ENCODE results near the gene CDKAL1.

Gene CDKAL1

DNA sequence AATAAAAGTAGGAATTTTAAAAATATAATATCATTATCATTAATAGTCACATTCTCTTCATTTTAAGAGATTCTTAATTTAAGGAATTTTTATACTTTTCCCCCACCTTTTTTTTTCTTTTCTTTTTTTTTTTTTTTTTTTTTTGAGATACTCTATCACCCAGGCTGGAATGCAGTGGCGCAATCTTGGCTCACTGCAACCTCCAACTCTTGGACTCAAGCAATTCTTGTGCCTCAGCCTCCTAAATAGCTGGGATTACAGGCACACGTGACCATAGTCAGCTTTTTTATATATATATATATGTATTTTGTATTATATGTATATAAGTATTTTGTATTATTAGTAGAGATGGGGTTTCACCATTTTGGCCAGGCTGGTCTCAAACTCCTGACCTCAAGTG, 457.7 kb downstream of the CDKAL1 start:
- FAIRE-seq = no peak

DNA sequence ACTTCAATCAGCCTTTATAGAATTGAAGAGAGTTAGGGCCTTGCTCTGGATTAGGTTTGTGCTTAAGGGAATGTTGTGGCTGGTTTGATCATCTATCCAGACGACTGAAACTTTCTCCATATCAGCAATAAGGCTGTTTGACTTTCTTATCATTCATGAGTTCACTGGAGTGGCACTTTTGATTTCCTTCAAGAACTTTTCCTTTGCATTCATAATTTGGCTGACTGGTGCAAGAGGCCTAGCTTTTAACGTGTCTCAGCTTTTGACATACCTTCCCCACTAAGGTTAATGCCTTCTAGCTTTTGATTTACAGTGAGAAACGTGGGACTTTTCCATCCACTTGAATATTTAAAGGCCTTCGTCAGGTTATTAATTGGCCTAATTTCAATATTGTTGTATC, 461.8 kb downstream of the CDKAL1 start:
- FAIRE-seq = no peak

DNA sequence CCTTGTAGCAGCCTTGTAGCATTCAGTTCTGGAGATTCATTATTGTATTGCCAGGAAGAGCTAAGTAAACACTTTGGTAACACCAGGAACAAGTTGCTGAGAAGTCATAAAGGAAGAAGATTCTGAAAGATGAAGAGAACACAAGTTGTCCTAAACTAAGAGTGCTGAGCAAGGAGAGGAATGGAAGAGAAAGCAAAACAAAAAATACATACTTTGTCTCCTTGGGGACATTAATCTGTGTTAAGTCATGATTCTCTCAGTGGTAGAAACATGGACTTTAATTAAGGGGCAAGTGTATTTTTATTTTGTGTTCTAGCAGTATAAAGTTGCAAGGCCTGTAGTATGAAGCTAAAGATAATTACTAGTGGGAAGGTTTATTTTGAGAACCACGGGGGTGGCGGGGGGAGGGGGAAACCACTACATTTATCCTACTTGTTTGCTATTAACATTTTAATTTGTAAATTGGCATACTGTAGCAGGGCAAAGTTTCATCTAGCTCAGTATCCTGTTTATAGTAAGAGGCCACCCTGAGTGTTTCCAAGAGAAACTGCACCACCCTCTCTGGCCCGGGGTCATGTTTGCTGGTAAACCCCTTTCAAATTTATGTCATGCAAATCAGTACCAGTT, 463.0 kb downstream of the CDKAL1 start:
- FAIRE-seq = no peak

DNA sequence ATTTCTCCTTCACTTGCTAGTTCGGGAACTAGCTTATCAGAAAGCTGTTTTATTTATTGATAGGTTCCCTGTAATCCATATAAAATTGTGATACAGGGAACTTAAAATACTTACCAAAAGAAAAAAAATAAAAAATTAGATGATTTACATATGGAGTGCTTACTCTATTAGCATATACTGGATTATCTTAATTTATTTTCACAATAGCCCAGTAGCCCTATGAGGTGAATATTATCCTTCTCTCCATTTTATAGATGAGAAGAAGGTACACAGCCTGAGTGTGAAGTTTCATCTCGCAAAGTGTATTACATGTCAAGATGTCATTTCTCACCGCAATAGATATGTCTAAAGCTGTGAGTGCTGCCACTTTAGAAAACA, 463.5 kb downstream of the CDKAL1 start:
- FAIRE-seq = no peak

DNA sequence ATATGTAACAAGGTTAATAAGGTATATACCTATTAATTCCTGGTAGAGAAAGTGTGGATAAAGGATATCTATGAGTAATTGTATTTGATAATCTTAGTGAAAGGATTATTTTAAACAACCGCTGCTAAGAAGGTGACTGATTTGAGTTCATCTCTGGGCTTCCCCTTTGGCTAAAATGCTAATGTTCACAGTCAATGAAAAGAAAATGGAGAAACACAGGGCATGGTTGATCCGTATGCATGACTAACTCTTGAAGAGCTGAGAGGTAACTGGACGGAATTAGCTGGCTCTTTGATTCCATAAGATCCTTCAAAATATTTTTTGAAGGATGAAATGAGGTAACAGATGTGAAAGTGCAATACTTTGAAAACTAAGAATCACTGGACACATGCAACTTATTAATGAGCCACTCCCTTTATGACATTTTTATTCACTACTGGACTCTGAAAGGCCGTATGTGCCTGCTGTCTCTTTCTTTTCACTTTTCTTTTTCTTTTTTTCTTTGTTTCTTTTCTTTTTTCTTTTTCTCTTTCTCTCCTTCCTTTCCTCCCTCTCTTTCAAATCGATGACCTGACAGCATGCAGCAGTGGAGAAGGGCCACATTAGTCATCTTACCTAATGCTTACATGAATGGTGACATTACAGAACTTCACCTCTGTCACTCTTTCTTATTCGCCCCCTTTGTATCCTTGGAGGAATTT, 464.6 kb downstream of the CDKAL1 start:
- no peak for FAIRE-seq

DNA sequence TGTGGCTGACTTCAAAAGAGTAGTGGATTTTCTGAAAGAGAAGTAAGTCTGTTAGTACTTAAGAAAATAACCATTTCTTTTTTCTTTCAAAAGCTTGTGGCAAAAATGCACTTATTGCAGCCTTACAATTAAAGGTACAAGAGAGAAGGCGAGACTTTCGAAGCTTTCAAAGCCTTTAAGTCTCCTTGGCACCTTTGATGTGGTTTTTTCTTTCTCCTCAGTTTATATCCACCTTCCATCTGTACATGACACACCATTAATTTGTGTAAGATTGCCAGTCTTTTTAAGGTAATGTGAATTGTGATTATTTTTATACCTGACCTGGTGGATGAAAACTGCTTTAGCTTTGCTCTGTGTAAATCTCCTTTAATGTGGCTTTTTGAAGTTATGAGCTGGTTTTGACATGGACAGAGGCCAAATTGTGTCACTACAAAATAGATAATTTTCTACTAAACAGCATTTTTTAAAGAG, 466.1 kb downstream of the CDKAL1 start:
- FAIRE-seq = no peak

DNA sequence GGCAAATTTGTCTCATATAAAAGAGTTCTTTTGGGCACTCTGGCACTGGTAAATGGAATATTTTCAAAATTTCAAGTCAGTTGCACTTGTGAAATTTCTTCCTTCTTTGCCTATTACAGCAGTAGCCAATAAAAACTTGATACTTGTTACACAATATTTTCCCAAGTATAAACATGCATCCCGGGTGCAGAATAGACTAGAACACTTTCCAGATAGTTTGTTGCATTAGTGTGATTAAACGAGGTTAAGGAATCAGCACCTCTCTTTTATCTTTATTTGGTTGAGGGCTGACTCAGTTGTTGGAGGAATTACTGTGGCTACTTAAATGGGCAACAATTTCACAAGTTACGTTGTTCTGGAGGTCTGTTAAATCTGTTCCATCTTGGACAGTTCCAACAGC, 467.5 kb downstream of the CDKAL1 start:
- no peak for FAIRE-seq

DNA sequence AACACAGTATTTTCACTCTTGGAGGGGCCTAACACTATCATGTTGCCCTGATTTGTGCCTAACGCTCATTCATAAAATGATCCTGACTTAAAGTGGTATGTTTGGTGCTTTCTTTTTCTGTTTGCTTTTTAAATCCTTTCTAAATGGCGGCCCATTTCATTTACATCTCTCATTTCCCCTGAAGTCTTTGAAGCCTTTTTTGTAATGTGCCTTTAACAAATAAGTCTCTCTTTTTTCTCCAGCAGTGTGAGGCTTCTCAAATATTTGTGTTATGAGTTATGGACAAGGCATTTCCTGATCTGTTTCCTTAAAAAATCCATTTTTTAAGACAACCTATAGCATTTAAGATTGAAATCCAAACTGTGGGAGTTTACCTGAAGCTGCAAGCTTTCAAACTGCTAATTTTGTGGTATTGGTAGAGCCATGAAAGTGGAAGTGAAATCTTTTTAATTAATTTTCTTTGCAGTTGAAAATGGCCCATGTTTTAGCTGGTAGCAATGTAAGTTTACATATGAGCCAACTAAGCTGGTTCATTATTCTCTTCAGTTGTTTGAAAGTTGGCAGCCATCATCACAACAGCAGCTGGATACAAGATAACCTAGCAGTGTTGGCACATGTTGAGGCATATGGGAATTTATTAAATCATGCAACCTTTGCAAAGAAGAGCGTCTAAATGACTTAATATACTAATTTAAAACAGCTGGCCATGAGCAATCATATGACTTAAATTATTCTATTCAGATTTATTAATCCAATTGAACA, 469.7 kb downstream of the CDKAL1 start:
- no peak for FAIRE-seq

DNA sequence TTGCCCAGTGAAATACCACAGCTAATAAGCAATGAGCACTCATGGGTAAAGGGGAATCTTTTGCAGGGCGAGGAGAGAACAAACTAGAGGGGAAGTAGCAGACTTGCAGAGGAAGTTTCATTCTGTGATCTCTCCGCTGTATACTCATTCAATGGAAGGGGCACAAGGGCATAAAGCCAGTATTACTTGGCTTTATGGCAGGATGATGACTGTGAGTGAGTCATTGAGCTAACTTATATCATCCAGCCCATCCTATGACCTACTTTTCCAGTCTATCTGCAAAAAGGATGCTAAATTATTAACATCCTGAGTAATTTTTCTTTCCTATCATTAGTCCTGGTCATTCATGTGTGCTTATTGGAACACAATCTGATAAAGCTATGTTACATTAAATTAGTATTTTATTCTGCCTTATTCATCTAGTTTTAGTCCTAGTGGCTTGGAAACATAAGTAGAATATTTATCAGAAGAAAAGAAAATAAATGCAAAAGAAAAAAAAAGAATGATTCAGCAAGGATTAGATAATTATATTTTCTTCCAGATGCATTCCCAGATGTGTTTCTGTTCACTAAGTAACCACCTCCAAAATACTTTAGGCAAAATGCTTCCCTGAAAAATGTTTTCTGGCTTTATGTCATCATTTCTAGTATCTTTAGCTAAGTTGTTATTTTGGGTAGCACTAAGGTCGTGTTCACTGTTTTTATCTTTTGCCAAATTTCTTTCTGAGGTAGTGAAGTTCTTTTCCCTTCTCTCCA, 471.7 kb downstream of the CDKAL1 start:
- no peak for FAIRE-seq

DNA sequence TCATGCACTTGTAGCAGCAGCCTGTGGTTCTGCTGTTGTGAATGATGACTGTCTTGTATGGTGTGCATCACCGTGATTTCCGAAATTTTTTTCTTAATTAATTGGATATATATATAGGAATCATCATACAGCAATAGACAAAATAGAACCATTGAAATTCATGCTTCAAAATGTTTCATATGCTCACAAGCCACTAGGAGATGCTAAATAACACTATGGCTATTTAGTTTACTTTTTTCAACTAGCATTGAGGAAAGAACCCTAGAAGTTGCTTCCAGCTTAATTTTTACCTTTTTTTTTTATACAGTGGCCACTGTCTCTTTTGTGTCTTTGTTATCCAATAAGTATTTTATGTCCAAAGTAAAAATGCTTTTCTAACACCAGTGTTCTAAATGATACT, 485.4 kb downstream of the CDKAL1 start:
- FAIRE-seq = no peak

DNA sequence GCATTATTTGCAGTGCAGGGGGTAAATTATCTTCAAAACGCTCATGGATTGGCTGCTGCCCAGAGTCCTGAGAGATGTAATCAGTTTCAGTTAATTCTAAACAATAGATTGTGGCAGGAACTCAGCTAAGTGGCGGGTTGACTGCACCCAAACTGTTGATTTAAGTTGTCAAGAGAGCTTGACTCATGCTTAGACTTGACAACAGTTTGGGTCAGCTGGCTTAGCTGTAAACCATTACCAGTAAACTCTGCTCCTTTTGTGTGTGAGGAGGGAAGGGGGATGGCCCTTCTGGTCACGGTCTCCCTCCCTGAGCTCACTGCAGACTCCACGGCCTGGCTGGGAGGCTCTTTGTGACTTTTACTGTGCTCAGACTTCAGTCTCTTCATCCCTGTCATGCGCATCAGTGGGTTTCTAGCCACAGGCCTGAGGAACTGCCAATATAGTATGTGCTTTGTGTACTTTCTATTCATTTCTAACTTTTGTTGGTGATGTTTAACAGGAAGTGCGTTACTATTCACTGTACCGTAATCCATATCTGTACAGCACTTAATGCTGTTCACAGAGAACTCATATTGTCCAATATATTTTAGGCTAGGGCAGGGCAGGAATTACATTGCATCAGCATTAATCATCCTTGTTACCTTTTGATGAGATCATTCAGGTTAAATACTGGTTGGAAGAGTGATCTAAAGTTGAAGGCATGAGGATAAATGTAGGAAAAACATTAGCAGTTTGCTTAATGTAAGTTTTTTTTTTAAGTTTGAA, 488.3 kb downstream of the CDKAL1 start:
- FAIRE-seq = no peak

DNA sequence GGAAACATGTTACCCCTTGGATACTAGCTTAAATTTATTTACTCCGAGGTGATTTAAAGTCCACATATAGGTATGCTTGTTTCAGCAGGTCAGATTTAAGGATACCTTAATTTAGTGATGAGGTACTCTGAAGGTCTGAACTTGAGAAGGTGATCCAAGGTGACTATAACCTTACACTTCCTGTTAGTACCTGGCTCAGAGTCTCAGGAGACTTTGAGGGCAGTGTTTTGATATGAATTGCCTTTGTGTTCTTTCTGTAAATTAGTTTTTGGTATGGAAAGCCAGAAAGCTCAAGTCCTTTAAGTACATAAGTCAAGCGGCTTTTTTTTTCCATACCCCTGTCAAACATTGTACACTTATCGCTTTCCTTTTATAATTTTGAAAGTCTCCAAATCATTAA, 489.0 kb downstream of the CDKAL1 start:
- no peak for FAIRE-seq

DNA sequence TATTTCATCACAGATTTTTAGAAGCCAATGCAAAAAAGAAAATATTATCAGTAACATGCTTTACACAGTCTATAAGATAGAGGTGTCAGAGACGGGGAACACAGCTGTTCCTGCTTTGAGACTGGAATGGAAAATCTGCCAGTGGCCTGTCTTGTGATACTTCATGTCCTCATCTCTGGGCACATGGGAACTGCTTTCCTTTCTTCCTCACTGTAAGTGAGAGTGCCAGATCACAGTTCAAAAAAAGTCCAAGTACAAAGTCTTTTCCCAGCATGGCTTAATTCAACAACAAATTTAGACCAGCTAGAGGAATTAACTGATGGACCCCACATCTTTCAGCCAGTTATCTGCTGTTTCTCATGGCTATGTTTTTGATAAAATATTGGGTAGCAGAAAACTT, 490.4 kb downstream of the CDKAL1 start:
- FAIRE-seq = no peak

DNA sequence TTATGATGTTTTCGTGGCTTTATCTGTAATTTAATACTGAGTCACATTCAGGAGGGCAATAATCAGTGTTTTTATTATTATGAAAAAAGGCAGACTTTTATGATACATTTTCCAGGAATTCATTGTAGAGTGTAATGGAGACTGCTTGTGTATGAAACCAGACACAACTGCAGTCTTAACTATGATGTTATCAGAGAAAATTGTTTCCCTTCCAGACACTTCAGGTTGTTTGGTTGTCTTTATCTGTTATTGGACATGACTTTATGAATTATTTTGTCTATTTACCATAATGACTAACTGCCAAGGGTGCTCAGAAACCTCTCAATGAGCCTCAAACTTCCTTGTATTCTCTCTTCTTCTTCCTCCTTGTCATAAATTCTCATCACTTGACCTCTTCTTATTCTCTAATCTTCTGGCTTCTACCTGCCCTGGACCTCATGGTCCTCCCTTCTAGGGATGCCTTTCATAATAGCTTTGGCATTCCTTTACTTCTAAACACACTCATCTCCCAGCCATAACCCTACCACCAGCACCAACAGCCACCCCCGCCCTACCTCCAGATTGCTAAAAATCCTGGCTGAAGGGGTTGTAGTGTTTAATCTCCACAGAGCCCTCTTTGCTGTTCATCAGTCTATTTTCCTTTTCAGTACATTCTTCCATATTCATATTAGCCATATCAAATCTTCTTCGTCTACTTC, 492.5 kb downstream of the CDKAL1 start:
- FAIRE-seq = no peak

DNA sequence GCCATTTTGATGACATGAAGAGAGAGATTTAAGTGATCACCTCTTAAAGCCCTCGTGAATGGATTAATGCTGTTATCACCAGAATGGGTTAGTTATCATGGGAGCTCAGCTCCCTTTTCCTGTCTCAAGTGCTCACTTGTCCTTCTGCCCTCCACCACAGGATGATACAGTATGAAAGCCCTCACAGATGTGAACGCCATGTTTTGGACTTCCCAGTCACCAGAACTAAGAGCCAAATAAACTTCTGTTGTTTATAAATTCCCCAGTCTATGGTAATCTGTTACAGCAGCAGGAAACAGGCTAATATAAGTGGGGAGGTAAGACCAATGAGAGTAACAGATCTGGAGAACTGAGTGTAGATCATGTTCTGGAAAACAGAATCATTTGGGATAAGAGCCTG, 493.2 kb downstream of the CDKAL1 start:
- no peak for FAIRE-seq

DNA sequence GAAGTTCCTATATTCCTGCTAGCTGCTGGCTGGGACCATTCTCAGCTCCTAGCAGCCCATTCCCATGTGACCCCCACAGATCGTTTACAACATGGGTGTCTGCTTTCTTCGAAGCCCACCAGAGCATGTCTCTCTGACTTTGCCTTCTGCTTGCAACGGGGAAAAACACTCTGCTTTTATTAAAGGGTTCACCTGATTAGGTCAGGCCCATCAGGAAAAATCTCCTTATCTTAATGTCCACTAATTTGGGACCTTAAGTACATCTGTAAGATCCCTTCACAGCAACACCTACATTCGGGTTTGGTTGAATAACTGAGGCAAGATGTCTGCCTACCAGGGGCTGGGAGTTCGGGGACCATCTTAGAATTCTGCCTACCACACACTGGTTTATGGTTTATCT, 496.9 kb downstream of the CDKAL1 start:
- no peak for FAIRE-seq

DNA sequence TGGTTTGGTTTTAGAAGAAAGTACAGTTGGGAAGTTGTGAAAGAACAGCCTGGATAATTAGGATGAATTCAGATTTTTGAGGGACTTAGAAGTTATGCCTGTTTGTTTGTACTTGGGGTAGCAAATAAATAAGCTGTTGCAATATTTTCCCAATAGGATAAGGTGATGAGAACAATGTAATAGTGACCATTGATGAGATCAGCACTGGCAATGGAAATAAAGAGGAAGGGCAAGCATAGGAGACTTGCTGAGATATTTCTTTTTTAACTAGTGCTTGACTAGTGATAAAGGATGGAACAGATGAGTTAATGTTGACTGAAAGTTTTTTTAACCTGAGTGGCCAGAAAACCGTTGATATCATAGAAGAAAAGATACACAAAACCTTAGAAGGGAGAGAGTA, 498.8 kb downstream of the CDKAL1 start:
- no peak for FAIRE-seq

DNA sequence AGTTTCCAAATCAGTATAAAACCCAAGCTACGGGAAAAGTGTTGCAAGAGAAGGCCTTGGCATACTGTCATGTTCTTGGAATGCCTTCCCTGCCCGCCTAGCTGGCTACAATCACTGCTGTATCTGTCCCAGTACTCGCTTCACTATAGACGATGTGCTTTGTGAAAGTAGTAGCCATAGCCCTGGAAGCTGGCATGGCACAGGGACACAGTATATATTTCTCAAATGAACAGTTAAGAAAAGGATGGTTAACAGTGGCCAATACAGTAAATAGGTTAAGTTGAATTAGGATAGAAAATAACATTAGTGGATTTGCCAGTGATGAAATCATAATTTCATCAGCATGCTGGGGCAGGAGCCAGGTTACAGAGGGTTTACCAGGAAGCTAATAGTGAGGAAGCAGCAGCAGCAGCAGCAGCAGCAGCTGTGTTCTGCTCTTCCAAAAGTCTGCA, 499.3 kb downstream of the CDKAL1 start:
- no peak for FAIRE-seq

DNA sequence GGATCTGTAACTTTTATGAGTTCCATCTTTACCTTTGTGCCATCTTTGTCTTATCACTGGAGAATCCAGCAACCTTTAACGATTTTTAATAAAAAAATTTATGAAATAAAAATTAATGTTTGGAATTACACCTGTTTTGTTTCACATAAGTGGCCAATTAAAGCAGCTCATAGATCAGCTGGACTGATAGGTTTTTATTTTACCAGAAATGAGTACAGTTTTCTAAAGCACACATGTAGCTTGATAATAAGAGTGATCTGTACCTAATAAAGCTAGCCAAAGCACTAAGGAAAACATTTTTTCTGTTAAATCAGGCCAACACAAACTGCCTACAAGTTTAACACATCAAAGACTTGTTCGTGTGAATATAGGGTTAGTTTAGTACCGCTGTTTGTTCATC, 500.1 kb downstream of the CDKAL1 start:
- no peak for FAIRE-seq

DNA sequence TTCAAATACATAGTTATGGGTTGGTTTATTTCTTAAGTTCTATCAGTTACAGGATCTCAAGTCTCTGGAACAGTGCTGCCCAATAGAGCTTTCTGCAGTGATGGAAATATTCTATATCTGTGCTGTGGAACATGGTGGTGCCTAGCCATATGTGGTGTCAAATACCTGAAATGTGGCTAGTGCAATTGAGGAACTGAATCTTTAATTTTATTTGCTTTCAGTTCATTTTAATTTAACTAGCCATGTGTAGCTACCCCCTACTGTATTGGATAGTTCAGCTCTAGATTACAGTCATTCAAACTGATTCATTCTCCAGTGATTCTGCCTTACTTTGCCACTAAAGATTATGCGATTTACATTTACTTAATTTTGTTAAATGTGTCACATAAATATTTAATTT, 503.2 kb downstream of the CDKAL1 start:
- FAIRE-seq = no peak

DNA sequence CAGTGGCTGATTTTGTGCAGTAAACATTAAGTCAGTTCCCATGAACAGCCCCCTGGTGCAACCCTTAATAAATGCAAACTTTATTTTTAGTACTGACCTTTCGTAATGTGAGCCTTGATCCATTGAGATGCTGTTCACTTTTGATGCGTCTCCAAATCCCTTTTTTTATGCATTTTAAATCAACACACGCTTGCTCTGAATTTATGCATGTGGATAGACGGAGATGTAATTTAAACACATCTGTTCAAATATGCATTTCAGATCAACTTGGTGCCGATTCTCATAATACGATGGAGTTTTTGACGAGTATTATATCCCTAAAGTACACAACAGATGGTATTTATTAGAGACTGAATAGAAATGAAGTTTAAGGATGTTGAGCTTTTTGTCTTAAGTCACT, 505.7 kb downstream of the CDKAL1 start:
- FAIRE-seq = no peak

DNA sequence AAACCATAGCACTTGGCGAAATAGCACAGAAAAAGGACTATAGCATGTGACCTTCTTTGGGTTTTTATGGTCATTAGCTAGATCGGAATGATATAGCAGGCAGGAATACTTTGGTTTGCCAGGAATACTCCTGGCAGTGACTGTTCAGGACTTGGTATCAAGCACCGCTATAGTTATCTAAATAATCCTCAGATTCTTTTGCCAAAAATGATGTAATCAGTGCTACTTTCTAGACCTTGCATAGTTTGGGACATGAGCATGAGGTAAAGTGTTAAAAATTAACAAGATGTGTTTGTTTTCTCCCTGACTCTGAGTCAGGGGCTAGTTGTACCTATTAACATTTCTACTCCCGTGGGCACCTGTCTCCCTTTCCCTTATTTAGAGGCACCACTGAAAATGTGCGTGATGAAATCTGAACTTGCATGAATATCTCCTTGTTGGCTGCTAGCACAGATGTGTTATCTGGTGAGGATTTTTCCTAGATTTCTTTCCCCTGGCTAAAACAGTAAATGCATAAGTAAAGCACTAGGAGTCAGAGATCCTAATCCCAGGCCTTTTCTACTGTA, 511.0 kb downstream of the CDKAL1 start:
- no peak for FAIRE-seq
